Mesenchymal stem cell (in vitro differentiated cells and primary cell): Measurements from ENCODE around the gene SMIM38.

Experiments
- DNase-seq: peaks from one replicate; pipeline ENCODE4 v3.0.0-alpha.2; 2013
- H2AFZ ChIP-seq: one replicate; pipeline ENCODE4 v1.6.1; 2013; ENCODE audit warnings: low read depth, mild to moderate bottlenecking, control low read depth, inconsistent platforms, low read length, moderate library complexity
- H2AK5ac ChIP-seq: 2 replicates; pipeline ENCODE4 v1.6.1; 2013; ENCODE audit warnings: low read length, moderate library complexity, mild to moderate bottlenecking, inconsistent platforms; ENCODE audit not compliant: severe bottlenecking
- H2BK120ac ChIP-seq: one replicate; pipeline ENCODE4 v1.6.1; 2013; ENCODE audit warnings: low read depth, mild to moderate bottlenecking, inconsistent platforms, low read length, moderate library complexity
- H2BK12ac ChIP-seq, 2 experiments: one replicate each; pipeline ENCODE4 v1.6.1; 2013; ENCODE audit warnings: inconsistent platforms in 2 of 2, low read length in 2 of 2, mild to moderate bottlenecking in 2 of 2, moderate library complexity in 2 of 2, control low read depth in 1 of 2
- H2BK15ac ChIP-seq: one replicate; pipeline ENCODE4 v1.6.1; 2013; ENCODE audit warnings: mild to moderate bottlenecking, low read depth, inconsistent platforms; ENCODE audit not compliant: poor library complexity, severe bottlenecking
- H2BK5ac ChIP-seq: 2 replicates; pipeline ENCODE4 v1.6.1; 2013; ENCODE audit warnings: low read depth, mild to moderate bottlenecking, low read length, control low read depth, inconsistent platforms; ENCODE audit not compliant: poor library complexity, severe bottlenecking
- H3K14ac ChIP-seq, 2 experiments: one replicate each; pipeline ENCODE4 v1.6.1; 2013; ENCODE audit warnings: inconsistent platforms in 2 of 2, low read length in 2 of 2, control low read depth in 1 of 2, mild to moderate bottlenecking in 1 of 2, moderate library complexity in 1 of 2
- H3K18ac ChIP-seq, 2 experiments: one replicate each; pipeline ENCODE4 v1.6.1; 2013; ENCODE audit warnings: inconsistent platforms in 2 of 2, low read length in 2 of 2, control low read depth in 1 of 2, low read depth in 1 of 2, mild to moderate bottlenecking in 1 of 2
- H3K23ac ChIP-seq, 2 experiments: one replicate each; pipeline ENCODE4 v1.6.1; 2013; ENCODE audit warnings: inconsistent platforms in 2 of 2, low read length in 2 of 2, mild to moderate bottlenecking in 2 of 2, moderate library complexity in 2 of 2, control low read depth in 1 of 2
- H3K27ac ChIP-seq: 2 replicates; pipeline ENCODE4 v1.5.1; 2013; ENCODE audit warnings: mild to moderate bottlenecking, moderate library complexity, low read length, control low read depth, inconsistent platforms; ENCODE audit not compliant: poor library complexity, severe bottlenecking
- H3K27me3 ChIP-seq, 2 experiments: 2 replicates each; pipeline versions ENCODE4 v1.6.1 to v1.7.0; 2013; ENCODE audit warnings: low read length in 2 of 2, mild to moderate bottlenecking in 2 of 2, moderate library complexity in 2 of 2, control low read depth in 1 of 2, inconsistent platforms in 1 of 2; ENCODE audit not compliant: control insufficient read depth in 1 of 2, insufficient read depth in 1 of 2
- H3K36me3 ChIP-seq, 2 experiments: 2 replicates each; pipeline versions ENCODE4 v1.6.1 to v1.7.0; 2013; ENCODE audit warnings: low read length in 2 of 2, control low read depth in 1 of 2, inconsistent platforms in 1 of 2, low read depth in 1 of 2, mild to moderate bottlenecking in 1 of 2; ENCODE audit not compliant: insufficient read depth in 2 of 2, control insufficient read depth in 1 of 2
- H3K4ac ChIP-seq, 2 experiments: one replicate each; pipeline ENCODE4 v1.6.1; 2013; ENCODE audit warnings: inconsistent platforms in 2 of 2, low read length in 2 of 2, mild to moderate bottlenecking in 2 of 2, moderate library complexity in 2 of 2, control low read depth in 1 of 2, low read depth in 1 of 2
- H3K4me1 ChIP-seq: 2 replicates; pipeline ENCODE4 v1.6.1; 2013; ENCODE audit warnings: low read depth, low read length, control low read depth; ENCODE audit not compliant: control insufficient read depth, insufficient read depth
- H3K4me2 ChIP-seq: 2 replicates; pipeline ENCODE4 v1.6.1; 2013; ENCODE audit warnings: low read length, mild to moderate bottlenecking, inconsistent platforms; ENCODE audit not compliant: poor library complexity, severe bottlenecking
- H3K4me3 ChIP-seq, 2 experiments: 2 replicates each; pipeline versions ENCODE4 v1.5.1 to v1.7.0; 2013; ENCODE audit warnings: low read length in 2 of 2, mild to moderate bottlenecking in 2 of 2, control low read depth in 1 of 2, low read depth in 1 of 2; ENCODE audit not compliant: insufficient read depth in 1 of 2
- H3K79me1 ChIP-seq: replicated peaks from 2 replicates; pipeline ENCODE4 v1.6.1; 2013; ENCODE audit warnings: mild to moderate bottlenecking, control low read depth, low read length, inconsistent platforms; ENCODE audit not compliant: poor library complexity, severe bottlenecking
- H3K9ac ChIP-seq: 2 replicates; pipeline ENCODE4 v1.7.0; 2013; ENCODE audit warnings: mild to moderate bottlenecking, low read length, moderate library complexity
- H3K9me3 ChIP-seq: 2 replicates; pipeline ENCODE4 v1.7.0; 2013; ENCODE audit warnings: mild to moderate bottlenecking, low read length; ENCODE audit not compliant: control insufficient read depth
- H4K8ac ChIP-seq: one replicate; pipeline ENCODE4 v1.6.1; 2013; ENCODE audit warnings: inconsistent platforms, mild to moderate bottlenecking, low read length, moderate library complexity
- H4K91ac ChIP-seq: one replicate; pipeline ENCODE4 v1.6.1; 2013; ENCODE audit warnings: mild to moderate bottlenecking, low read length, inconsistent platforms
- WGBS: methylation state at CpG from one replicate; pipeline ENCODE4 v1.1.7; 2013; ENCODE audit warnings: mixed read lengths; 5-methylcytosine and 5-hydroxymethylcytosine counted together

The SMIM38 gene

GRCh38 chr11:69123593-69124545 is 31.9 kb upstream of the SMIM38 start:
- 71% methylated on average over 25 of the region's 27 CpGs for WGBS

GRCh38 chr11:69125861-69126260 is 29.9 kb upstream of the SMIM38 start:
- no peak overlapping the region for H2BK5ac ChIP-seq
- no peak overlapping the region for H2BK12ac ChIP-seq
- H3K27ac ChIP-seq: no peak overlapping the region
- H4K91ac ChIP-seq: no peak overlapping the region
- DNase-seq: no peak
- H2AFZ ChIP-seq: no peak overlapping the region
- no peak overlapping the region for H3K4me3 ChIP-seq
- H3K9ac ChIP-seq: no peak overlapping the region
- H3K23ac ChIP-seq: no peak overlapping the region
- peaks cover 14% of the 10 kb centered on the region for H3K9me3 ChIP-seq
- H3K4me1 ChIP-seq: peaks cover 37% of the 10 kb centered on the region
- H3K18ac ChIP-seq: no peak overlapping the region
- H3K27me3 ChIP-seq: peaks cover 9 to 14% of the 10 kb centered on the region in 2 experiments
- no peak overlapping the region for H4K8ac ChIP-seq
- H3K4ac ChIP-seq: no peak overlapping the region
- 92% methylated on average over 3 of the region's 3 CpGs for WGBS
- no peak overlapping the region for H2BK15ac ChIP-seq
- H3K4me2 ChIP-seq: no peak overlapping the region
- no peak overlapping the region for H2AK5ac ChIP-seq
- H2BK120ac ChIP-seq: no peak overlapping the region
- no peaks in the 10 kb centered on the region for H3K79me1 ChIP-seq
- H3K36me3 ChIP-seq: no peaks in the 10 kb centered on the region
- H3K14ac ChIP-seq: no peak overlapping the region

More at GRCh38 chr11:69123593-69124545, 31.9 kb upstream of the SMIM38 start:
- Histone ChIP-seq H4K91ac (peak overlapping the region; percentile 90), H3K9me3 (peaks cover 20% of the 10 kb centered on the region), H3K4me1 (peaks cover 31% of the 10 kb centered on the region), H3K27ac (no peak overlapping the region), H3K4ac (peak overlapping the region in 1 of 2 experiments; percentile 81), H3K27me3 (peaks cover 9 to 14% of the 10 kb centered on the region in 2 experiments), H2BK12ac (peak overlapping the region; percentile 29 to 57), H3K36me3 (no peaks in the 10 kb centered on the region), H3K18ac (peak overlapping the region; percentile 44 to 55), H4K8ac (peak overlapping the region; percentile 91), H3K4me2 (peak overlapping the region; percentile 50), H2BK120ac (peak overlapping the region; percentile 66), H3K9ac (no peak overlapping the region), H2BK15ac (peak overlapping the region; percentile 77), H2AFZ (no peak overlapping the region), H3K14ac (peak overlapping the region in 1 of 2 experiments; percentile 12), H3K79me1 (no peaks in the 10 kb centered on the region), H3K23ac (peak overlapping the region in 1 of 2 experiments; percentile 16), H3K4me3 (no peak overlapping the region), H2AK5ac (peak overlapping the region; percentile 59), H2BK5ac (no peak overlapping the region)
- no peak for DNase-seq

- no peak overlapping the region for H2BK120ac ChIP-seq
- H3K23ac ChIP-seq: no peak overlapping the region
- no peaks in the 10 kb centered on the region for H3K79me1 ChIP-seq
- H3K9ac ChIP-seq: no peak overlapping the region
- peaks cover 36% of the 10 kb centered on the region for H3K4me1 ChIP-seq
- H3K9me3 ChIP-seq: peaks cover 14% of the 10 kb centered on the region
- H2AK5ac ChIP-seq: no peak overlapping the region
- no peak overlapping the region for H4K8ac ChIP-seq
- no peak overlapping the region for H2BK12ac ChIP-seq
- no peak overlapping the region for H3K4me2 ChIP-seq
- 89% methylated on average over 12 of the region's 12 CpGs for WGBS
- DNase-seq: no peak
- no peak overlapping the region for H3K18ac ChIP-seq
- no peak overlapping the region for H4K91ac ChIP-seq
- H2AFZ ChIP-seq: no peak overlapping the region
- no peak overlapping the region for H2BK5ac ChIP-seq
- H3K27me3 ChIP-seq: peaks cover 9 to 14% of the 10 kb centered on the region in 2 experiments
- no peak overlapping the region for H3K4me3 ChIP-seq
- H2BK15ac ChIP-seq: no peak overlapping the region
- no peak overlapping the region for H3K4ac ChIP-seq
- H3K36me3 ChIP-seq: no peaks in the 10 kb centered on the region
- no peak overlapping the region for H3K27ac ChIP-seq
- no peak overlapping the region for H3K14ac ChIP-seq
These were observed 29.4 kb upstream of the SMIM38 start for GRCh38 chr11:69126286-69126685.

- peaks cover 14% of the 10 kb centered on the region for H3K9me3 ChIP-seq
- H2BK5ac ChIP-seq: no peak overlapping the region
- H3K4me2 ChIP-seq: no peak overlapping the region
- H3K4me3 ChIP-seq: no peak overlapping the region
- H3K27me3 ChIP-seq: peaks cover 10 to 18% of the 10 kb centered on the region in 2 experiments
- no peak overlapping the region for H3K4ac ChIP-seq
- H4K8ac ChIP-seq: no peak overlapping the region
- no peak overlapping the region for H3K14ac ChIP-seq
- H3K4me1 ChIP-seq: peaks cover 30% of the 10 kb centered on the region
- no peaks in the 10 kb centered on the region for H3K36me3 ChIP-seq
- H3K18ac ChIP-seq: no peak overlapping the region
- no peak overlapping the region for H2BK120ac ChIP-seq
- H4K91ac ChIP-seq: no peak overlapping the region
- no peak overlapping the region for H2AK5ac ChIP-seq
- H2AFZ ChIP-seq: no peak overlapping the region
- H3K79me1 ChIP-seq: no peaks in the 10 kb centered on the region
- no peak overlapping the region for H2BK12ac ChIP-seq
- no peak overlapping the region for H2BK15ac ChIP-seq
- no peak overlapping the region for H3K23ac ChIP-seq
- 92% methylated on average over 26 of the region's 26 CpGs for WGBS
- no peak overlapping the region for H3K27ac ChIP-seq
- no peak overlapping the region for H3K9ac ChIP-seq
- no peak for DNase-seq
These were observed 28.5 kb upstream of the SMIM38 start for GRCh38 chr11:69127081-69127850.
